ENCODE results near the gene GAPVD1. TPM values are rescaled to one million over a fixed set of nuclear protein-coding genes. Genes with fewer than 3 reads are reported as not detected.

GAPVD1 gene
- total RNA-seq, 1 experiment from 2014 or later = 43.1 TPM

GRCh38 chr9:125400725-125401716, 139.4 kb downstream of the GAPVD1 start:
- DNase-seq (ENCODE audit: extremely low read depth, low read depth) = no peak

- no peak for DNase-seq (ENCODE audit: extremely low read depth, low read depth)
These were observed 143.1 kb downstream of the GAPVD1 start for GRCh38 chr9:125404733-125405132.

- peak; percentile 16 for DNase-seq (ENCODE audit: extremely low read depth, low read depth)
These were observed 144.5 kb downstream of the GAPVD1 start for GRCh38 chr9:125405938-125406809.

GRCh38 chr9:125406810-125407087, 145.1 kb downstream of the GAPVD1 start:
- no peak for DNase-seq (ENCODE audit: extremely low read depth, low read depth)

GRCh38 chr9:125407432-125407973, 145.9 kb downstream of the GAPVD1 start:
- no peak for DNase-seq (ENCODE audit: extremely low read depth, low read depth)

- DNase-seq (ENCODE audit: extremely low read depth, low read depth) = peak; percentile 74
These were observed 146.6 kb downstream of the GAPVD1 start for GRCh38 chr9:125407974-125408900.

- peak; percentile 17 for DNase-seq (ENCODE audit: extremely low read depth, low read depth)
These were observed 147.6 kb downstream of the GAPVD1 start for GRCh38 chr9:125409217-125409636.

GRCh38 chr9:125409637-125410521, 148.3 kb downstream of the GAPVD1 start:
- peak; percentile 97 for DNase-seq (ENCODE audit: extremely low read depth, low read depth)

GRCh38 chr9:125410522-125410894, 148.9 kb downstream of the GAPVD1 start:
- no peak for DNase-seq (ENCODE audit: extremely low read depth, low read depth)

- no peak for DNase-seq (ENCODE audit: extremely low read depth, low read depth)
These were observed 149.6 kb downstream of the GAPVD1 start for GRCh38 chr9:125411171-125411756.

GRCh38 chr9:125412166-125412565, 150.5 kb downstream of the GAPVD1 start:
- DNase-seq (ENCODE audit: extremely low read depth, low read depth) = no peak

- no peak for DNase-seq (ENCODE audit: extremely low read depth, low read depth)
These were observed 152.0 kb downstream of the GAPVD1 start for GRCh38 chr9:125413579-125413978.

- DNase-seq (ENCODE audit: extremely low read depth, low read depth) = no peak
These were observed 154.2 kb downstream of the GAPVD1 start for GRCh38 chr9:125415583-125416460.

- no peak for DNase-seq (ENCODE audit: extremely low read depth, low read depth)
These were observed 154.9 kb downstream of the GAPVD1 start for GRCh38 chr9:125416517-125416916.

All from NCI-H460 (cell line).